ENCODE data around the gene CFAP90. TPM values are rescaled to one million over a fixed set of nuclear protein-coding genes. Genes with fewer than 3 reads are reported as not detected.

CFAP90 gene
- total RNA-seq, 1 experiment from 2014 or later, result not detected

DNA sequence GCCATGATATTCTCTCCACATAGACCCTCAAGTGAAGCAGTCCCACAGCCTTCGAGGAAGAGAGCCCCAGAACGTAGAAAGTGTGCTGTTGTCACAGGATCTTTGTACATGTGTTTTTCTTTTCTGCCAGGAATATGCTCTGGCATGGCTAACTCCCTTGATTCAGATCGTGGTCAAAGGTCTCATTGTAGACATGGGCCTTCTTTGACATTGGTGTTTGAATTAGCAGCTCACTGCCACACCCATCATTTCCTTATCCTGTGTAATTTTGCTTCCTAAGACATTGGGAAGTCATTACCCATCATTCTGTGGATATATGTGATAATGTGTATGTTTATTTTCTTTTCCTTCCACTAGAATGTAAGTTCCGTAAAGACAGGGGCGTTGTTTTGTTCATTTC is 43.5 kb upstream of the CFAP90 start:
- intact Hi-C loops (cut with micrococcal nuclease), result no loop called here
- no peaks in the 10 kb centered on the region for H3K9me3 ChIP-seq (ENCODE audit: control insufficient read depth in 1 of 2, insufficient read depth in 1 of 2, low read depth in 1 of 2, low read length in 2 of 2)
- H3K9ac ChIP-seq (ENCODE audit: low read length), result no peak overlapping the region
- no peaks in the 10 kb centered on the region; the same call in 1 of the 2 replicates for H4K20me1 ChIP-seq (ENCODE audit: insufficient read depth)
- POLR2A ChIA-PET, result no interaction called here
- no TSS peak for BruUV-seq (replicated peaks)
- no peak overlapping the region for H3K4me3 ChIP-seq (replicated peaks in 1 of 2; ENCODE audit: low read depth in 1 of 2, low read length in 2 of 2)
- H3K9me2 ChIP-seq (ENCODE audit: insufficient read depth), result no peaks in the 10 kb centered on the region
- no peaks in the 10 kb centered on the region for H3K27me3 ChIP-seq (ENCODE audit: insufficient read depth, low read length)
- CTCF ChIA-PET, result no interaction called here
- H3K79me2 ChIP-seq (ENCODE audit: insufficient read depth, low read length), result peaks cover 4% of the 10 kb centered on the region; the same call in 1 of the 2 replicates
- peaks cover 41 to 61% of the 10 kb centered on the region in 2 experiments for H3K36me3 ChIP-seq (ENCODE audit: control insufficient read depth in 1 of 2, insufficient read depth in 2 of 2, low read length in 2 of 2)
- H3K4me2 ChIP-seq (ENCODE audit: low read length), result no peak overlapping the region
- TF ChIP-seq CTCF (IDR thresholded peaks at IDR 0.05 in 2 of 3, conservative IDR thresholded peaks at IDR 0.05 in 1 of 3; ENCODE audit: borderline replicate concordance in 1 of 3, insufficient read depth in 1 of 3, low read depth in 2 of 3, low read length in 2 of 3) (no peak), MAX (IDR thresholded peaks at IDR 0.05) (no peak), EZH2 (IDR thresholded peaks at IDR 0.05) (no peak), RAD21 (IDR thresholded peaks at IDR 0.05; ENCODE audit: low read depth) (no peak)
- H3K4me1 ChIP-seq (ENCODE audit: control insufficient read depth in 1 of 2, insufficient read depth in 2 of 2, low read length in 2 of 2), result no peaks in the 10 kb centered on the region
- DNase-seq (ENCODE audit: low read depth, low spot score), result no peak
- ATAC-seq, result no peak
- H2AFZ ChIP-seq (ENCODE audit: low read depth, low read length, poor library complexity, severe bottlenecking), result no peak overlapping the region
- H3K27ac ChIP-seq (ENCODE audit: low read depth, low read length), result no peak overlapping the region
- RAD21 ChIA-PET (ENCODE audit: low non-redundant PET in 1 of 2, low total read pairs in 2 of 2, uncharacterized antibody in 2 of 2, unreplicated experiment in 2 of 2), result no interaction called here

DNA sequence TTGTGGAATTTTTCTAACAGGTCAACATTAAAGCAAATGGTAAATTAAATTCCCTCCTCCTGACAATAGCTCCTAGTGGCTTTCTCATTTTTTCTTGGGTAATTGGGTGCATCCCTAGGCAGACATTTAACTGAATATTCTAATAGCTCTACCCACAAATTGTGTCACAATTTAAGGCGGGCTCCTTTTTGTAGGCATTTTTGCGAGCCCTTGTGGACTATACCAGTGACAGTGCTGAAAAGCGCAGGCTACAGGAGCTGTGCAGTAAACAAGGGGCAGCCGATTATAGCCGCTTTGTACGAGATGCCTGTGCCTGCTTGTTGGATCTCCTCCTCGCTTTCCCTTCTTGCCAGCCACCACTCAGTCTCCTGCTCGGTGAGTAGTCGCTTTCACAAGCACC is 38.0 kb upstream of the CFAP90 start:
- H3K4me3 ChIP-seq (replicated peaks in 1 of 2; ENCODE audit: low read depth in 1 of 2, low read length in 2 of 2), result no peak overlapping the region
- H3K9ac ChIP-seq (ENCODE audit: low read length), result no peak overlapping the region
- no peak overlapping the region for H3K4me2 ChIP-seq (ENCODE audit: low read length)
- H2AFZ ChIP-seq (ENCODE audit: low read depth, low read length, poor library complexity, severe bottlenecking), result no peak overlapping the region
- H3K27ac ChIP-seq (ENCODE audit: low read depth, low read length), result no peak overlapping the region
- H3K36me3 ChIP-seq (ENCODE audit: control insufficient read depth in 1 of 2, insufficient read depth in 2 of 2, low read length in 2 of 2), result peaks cover 40 to 58% of the 10 kb centered on the region in 2 experiments; a peak in 3 of 4 replicates
- peaks cover 8% of the 10 kb centered on the region; the same call in 1 of the 2 replicates for H4K20me1 ChIP-seq (ENCODE audit: insufficient read depth)
- no peaks in the 10 kb centered on the region for H3K9me2 ChIP-seq (ENCODE audit: insufficient read depth)
- H3K79me2 ChIP-seq (ENCODE audit: insufficient read depth, low read length), result peaks cover 18% of the 10 kb centered on the region
- no peaks in the 10 kb centered on the region for H3K9me3 ChIP-seq (ENCODE audit: control insufficient read depth in 1 of 2, insufficient read depth in 1 of 2, low read depth in 1 of 2, low read length in 2 of 2)
- intact Hi-C loops (cut with micrococcal nuclease), result no loop called here
- no peaks in the 10 kb centered on the region for H3K4me1 ChIP-seq (ENCODE audit: control insufficient read depth in 1 of 2, insufficient read depth in 2 of 2, low read length in 2 of 2)
- DNase-seq (ENCODE audit: low read depth, low spot score), result no peak
- CTCF ChIA-PET, result no interaction called here
- POLR2A ChIA-PET, result no interaction called here
- RAD21 ChIA-PET (ENCODE audit: low non-redundant PET in 1 of 2, low total read pairs in 2 of 2, uncharacterized antibody in 2 of 2, unreplicated experiment in 2 of 2), result no interaction called here
- BruUV-seq (replicated peaks), result no TSS peak
- no peaks in the 10 kb centered on the region for H3K27me3 ChIP-seq (ENCODE audit: insufficient read depth, low read length)
- no peak for ATAC-seq
- no peak for TF ChIP-seq EZH2phosphoT487 (IDR thresholded peaks at IDR 0.05; ENCODE audit: borderline replicate concordance)
- TF ChIP-seq EGR1 (IDR thresholded peaks at IDR 0.05; ENCODE audit: low read depth), result no peak
- no peak for TF ChIP-seq JUND (IDR thresholded peaks at IDR 0.05)
- no peak for TF ChIP-seq EZH2 (IDR thresholded peaks at IDR 0.05)
- TF ChIP-seq ELF1 (IDR thresholded peaks at IDR 0.05; ENCODE audit: borderline replicate concordance, low read depth), result no peak
- TF ChIP-seq ATF3 (IDR thresholded peaks at IDR 0.05), result no peak
- TF ChIP-seq, protein P1, sequence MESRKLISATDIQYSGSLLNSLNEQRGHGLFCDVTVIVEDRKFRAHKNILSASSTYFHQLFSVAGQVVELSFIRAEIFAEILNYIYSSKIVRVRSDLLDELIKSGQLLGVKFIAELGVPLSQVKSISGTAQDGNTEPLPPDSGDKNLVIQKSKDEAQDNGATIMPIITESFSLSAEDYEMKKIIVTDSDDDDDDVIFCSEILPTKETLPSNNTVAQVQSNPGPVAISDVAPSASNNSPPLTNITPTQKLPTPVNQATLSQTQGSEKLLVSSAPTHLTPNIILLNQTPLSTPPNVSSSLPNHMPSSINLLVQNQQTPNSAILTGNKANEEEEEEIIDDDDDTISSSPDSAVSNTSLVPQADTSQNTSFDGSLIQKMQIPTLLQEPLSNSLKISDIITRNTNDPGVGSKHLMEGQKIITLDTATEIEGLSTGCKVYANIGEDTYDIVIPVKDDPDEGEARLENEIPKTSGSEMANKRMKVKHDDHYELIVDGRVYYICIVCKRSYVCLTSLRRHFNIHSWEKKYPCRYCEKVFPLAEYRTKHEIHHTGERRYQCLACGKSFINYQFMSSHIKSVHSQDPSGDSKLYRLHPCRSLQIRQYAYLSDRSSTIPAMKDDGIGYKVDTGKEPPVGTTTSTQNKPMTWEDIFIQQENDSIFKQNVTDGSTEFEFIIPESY (IDR thresholded peaks at IDR 0.05; ENCODE audit: extremely low read depth, insufficient replicate concordance, low read length), result no peak
- TF ChIP-seq, protein P2, sequence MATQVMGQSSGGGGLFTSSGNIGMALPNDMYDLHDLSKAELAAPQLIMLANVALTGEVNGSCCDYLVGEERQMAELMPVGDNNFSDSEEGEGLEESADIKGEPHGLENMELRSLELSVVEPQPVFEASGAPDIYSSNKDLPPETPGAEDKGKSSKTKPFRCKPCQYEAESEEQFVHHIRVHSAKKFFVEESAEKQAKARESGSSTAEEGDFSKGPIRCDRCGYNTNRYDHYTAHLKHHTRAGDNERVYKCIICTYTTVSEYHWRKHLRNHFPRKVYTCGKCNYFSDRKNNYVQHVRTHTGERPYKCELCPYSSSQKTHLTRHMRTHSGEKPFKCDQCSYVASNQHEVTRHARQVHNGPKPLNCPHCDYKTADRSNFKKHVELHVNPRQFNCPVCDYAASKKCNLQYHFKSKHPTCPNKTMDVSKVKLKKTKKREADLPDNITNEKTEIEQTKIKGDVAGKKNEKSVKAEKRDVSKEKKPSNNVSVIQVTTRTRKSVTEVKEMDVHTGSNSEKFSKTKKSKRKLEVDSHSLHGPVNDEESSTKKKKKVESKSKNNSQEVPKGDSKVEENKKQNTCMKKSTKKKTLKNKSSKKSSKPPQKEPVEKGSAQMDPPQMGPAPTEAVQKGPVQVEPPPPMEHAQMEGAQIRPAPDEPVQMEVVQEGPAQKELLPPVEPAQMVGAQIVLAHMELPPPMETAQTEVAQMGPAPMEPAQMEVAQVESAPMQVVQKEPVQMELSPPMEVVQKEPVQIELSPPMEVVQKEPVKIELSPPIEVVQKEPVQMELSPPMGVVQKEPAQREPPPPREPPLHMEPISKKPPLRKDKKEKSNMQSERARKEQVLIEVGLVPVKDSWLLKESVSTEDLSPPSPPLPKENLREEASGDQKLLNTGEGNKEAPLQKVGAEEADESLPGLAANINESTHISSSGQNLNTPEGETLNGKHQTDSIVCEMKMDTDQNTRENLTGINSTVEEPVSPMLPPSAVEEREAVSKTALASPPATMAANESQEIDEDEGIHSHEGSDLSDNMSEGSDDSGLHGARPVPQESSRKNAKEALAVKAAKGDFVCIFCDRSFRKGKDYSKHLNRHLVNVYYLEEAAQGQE (IDR thresholded peaks at IDR 0.05; ENCODE audit: low read depth), result no peak
- TF ChIP-seq ZFX (IDR thresholded peaks at IDR 0.05), result no peak
- TF ChIP-seq MAX (IDR thresholded peaks at IDR 0.05), result no peak
- no peak for TF ChIP-seq RAD21 (IDR thresholded peaks at IDR 0.05; ENCODE audit: low read depth)
